VCaP (cell line): ENCODE data around the gene RELT.

Source experiments
- H3K27ac ChIP-seq: fragments of 450-650 bp; 2 replicates; pipeline ENCODE4 v1.5.1; 2017
- TF ChIP-seq, protein P1 (sequence below): fragments of 450-650 bp; conservative IDR thresholded peaks from 2 replicates; pipeline ENCODE4 v1.5.1; 2017; ENCODE audit warnings: mild to moderate bottlenecking, moderate library complexity

Gene RELT

DNA sequence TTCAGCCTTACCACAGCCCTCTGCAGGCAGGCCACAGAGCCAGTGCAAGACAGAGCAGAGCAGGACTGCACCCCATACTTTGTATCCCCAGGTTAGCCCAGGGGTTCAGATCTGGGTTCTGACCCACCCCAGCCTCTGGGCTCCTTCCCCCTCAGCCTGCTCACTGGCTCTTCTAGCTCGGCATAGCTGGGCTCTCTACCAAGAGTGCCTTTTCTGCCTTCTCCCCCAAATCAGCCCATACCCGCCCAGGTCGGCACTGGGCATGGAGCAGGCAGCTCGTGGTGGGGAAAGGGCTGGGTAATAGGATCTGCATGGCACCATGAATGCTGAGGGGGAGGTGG lies 8.3 kb downstream of the RELT start:
- TF ChIP-seq, protein P1, sequence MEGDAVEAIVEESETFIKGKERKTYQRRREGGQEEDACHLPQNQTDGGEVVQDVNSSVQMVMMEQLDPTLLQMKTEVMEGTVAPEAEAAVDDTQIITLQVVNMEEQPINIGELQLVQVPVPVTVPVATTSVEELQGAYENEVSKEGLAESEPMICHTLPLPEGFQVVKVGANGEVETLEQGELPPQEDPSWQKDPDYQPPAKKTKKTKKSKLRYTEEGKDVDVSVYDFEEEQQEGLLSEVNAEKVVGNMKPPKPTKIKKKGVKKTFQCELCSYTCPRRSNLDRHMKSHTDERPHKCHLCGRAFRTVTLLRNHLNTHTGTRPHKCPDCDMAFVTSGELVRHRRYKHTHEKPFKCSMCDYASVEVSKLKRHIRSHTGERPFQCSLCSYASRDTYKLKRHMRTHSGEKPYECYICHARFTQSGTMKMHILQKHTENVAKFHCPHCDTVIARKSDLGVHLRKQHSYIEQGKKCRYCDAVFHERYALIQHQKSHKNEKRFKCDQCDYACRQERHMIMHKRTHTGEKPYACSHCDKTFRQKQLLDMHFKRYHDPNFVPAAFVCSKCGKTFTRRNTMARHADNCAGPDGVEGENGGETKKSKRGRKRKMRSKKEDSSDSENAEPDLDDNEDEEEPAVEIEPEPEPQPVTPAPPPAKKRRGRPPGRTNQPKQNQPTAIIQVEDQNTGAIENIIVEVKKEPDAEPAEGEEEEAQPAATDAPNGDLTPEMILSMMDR = no peak

DNA sequence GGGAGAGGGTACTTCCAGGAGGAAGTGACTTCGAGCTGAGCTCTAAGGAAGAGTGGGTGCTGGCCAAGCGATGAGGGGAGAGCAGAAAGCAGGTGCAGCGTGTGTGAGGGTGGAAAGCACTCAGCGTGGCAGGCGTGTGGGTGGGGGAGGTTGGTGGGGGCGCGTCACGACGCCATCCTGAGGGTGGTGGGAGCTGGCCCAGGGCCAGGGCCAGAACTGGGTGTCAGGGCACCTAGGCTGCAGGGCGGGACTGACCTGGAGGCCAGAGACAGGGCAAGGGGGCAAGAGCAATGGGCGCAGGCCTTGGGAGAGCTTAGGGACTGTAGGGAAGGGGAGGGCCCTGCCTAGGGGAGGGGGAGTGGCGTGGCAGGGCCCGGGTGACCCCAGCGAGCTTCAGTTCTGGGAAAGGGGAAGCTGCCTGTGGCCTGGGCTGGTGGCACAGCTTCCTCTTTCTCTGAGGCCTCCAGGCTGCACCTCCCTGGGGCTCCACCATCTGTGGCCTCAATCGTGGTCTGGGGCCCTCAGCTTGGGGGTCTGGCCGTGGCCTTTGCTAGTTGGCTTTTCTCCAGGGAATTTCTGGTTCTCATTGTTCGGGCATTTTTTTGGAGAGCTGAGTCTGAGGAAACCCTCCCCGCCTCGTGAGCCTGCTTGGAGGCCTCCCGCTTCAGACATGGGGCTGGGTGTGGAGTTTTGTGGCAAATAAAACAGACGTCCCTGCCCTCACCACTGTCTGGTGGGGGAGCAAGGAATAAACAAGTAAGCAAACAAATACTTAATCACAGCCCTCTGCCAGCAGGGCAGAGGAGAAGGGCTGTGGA lies 8.9 kb downstream of the RELT start:
- TF ChIP-seq, protein P1 = no peak
- no peak overlapping the region for H3K27ac ChIP-seq

More for the DNA sequence above, 8.3 kb downstream of the RELT start:
- H3K27ac ChIP-seq = no peak overlapping the region

DNA sequence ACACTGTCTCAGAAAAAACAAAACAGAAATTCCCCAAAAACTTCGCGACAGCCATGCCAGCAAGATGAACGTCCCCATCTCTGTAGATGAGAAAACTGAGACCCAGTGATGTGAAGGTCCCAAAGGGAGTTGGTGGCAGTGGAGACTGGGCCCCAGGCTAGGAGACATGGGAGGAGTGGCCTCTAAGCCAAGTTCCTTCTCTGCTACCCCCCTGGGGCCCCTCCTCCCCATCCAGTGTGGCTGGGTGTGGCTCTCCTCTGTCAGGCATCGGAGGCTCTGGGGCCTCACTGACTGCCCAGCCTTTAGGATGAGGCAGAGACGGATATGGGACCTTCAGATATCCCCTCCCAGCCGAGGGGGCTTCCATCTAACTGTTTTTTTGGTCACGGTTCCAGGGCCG lies 9.8 kb downstream of the RELT start:
- H3K27ac ChIP-seq = no peak overlapping the region
- TF ChIP-seq, protein P1 = no peak

DNA sequence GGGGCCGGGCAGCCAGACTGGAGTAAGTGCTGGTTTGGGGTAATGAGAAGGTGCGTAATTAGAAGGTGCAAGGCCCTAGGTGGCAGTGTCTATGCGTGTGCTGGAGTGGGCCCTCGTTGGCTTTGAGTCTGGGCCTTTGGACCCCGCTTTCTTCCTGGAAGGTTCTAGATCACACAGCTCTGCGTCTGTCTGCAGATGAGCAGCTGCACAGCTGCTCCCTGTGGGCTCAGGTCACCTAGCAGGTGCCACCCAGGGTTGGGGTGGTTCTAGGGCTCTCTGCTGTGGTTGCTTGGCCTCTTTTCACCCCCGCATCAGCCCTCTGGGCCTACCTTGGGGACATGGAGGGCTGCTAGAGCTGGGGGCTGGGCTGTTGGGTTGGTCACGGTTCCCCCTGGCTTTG lies 10.3 kb downstream of the RELT start:
- H3K27ac ChIP-seq = no peak overlapping the region

DNA sequence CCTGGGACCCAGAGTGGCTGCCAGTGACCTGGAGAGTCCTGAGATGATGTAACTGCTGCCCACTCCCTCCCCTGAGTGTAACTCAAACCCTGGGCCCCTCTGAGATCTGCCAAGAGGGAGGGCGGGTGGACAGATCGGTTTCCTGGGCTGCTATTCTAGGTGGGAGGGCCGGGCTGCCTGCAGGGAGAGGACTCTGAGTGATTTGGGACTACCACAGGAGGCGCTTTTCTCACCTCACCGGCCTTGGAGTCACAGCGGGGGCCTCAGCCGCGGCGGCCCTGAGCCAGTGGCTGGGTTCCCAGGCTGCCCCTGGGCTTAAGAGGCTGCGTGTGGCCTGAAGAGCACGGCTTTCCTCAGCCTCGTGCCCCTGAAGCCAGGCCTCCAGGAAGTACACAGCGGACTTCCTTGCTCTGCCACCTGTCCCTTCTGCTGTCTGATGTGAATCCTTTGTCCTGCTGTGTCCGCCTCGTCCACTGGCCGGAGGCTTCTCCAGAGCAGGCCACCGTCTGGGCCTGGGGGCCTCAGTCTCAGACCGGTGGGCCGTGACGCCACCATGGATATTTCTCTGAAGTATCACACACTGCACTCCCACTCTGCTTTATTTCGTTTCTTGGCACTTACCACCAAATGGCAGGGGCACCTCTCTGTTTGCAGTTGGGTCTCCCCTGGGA lies 11.5 kb downstream of the RELT start:
- TF ChIP-seq, protein P1 = no peak
- no peak overlapping the region for H3K27ac ChIP-seq

More for the DNA sequence above, 10.3 kb downstream of the RELT start:
- TF ChIP-seq, protein P1 = no peak

DNA sequence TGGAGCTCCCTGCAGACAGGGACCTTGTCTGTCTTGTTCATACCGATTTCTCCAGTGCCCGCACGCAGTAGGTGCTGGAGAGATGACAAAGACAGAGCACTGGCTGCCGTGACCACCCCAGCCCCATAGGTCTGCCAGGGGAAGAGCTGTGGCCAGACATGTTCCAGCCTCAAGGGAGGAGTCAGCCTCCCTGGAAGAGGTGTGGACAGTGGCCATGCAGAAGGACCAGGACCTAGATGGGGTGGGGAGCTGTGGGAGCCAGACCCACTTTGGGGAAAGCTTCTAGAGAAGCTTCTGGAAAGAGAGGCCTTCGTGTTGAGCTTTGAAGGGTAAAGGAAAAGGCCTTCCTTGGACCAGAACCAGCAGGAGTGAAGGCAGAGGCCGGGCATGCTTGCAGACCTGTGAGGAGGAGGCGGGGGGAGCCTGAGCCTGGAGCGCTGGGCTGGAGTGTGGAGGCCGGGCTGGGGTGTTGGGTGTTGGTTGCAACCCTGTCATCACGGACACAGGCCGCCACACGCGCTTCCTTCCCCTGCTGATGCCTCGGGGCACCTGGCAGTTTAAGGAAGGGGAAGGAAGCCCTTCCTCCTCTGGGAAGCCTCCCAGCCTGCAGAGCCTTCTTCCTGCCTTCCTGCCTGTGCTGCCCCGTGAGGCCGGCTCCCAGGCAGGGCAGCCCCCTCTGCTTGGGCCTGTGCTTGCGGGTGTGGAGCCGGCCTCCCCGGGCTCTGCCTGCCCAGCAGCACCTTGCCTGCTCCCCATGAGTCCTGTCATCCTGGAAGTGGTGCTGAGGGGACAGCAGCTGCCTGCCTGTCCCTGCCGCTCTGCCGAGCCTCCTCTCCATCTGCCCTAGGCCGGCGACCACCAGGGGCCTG lies 12.3 kb downstream of the RELT start:
- no peak overlapping the region for H3K27ac ChIP-seq
- TF ChIP-seq, protein P1 = no peak

DNA sequence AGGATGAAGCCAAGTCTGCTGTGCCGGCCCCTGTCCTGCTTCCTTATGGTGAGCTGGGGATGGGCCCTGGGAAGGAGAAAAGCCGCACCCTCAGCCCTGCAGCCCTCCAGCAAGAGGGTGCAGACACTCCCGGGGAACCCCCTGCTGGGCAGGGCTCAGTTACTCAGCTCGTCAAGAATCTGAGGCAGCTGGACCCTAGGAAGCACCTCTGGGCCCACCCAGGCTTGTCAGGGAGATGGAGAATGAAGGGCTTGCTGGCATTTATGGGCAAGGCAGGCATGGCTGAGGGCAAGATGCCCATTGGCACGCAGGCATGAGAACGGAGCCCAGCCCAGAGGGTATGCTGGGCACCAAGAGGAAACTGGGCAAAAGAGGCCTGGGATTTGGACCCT lies 12.9 kb downstream of the RELT start:
- H3K27ac ChIP-seq = no peak overlapping the region
- TF ChIP-seq, protein P1 = no peak
